Occipital lobe (tissue), 2 donors: ENCODE results near the gene PLA2G10. TPM values are rescaled to one million over a fixed set of nuclear protein-coding genes. Genes with fewer than 3 reads are reported as not detected.

Experiments used
- small RNA-seq: library from RNA; depleted of rRNA; stranded (forward); fragments of <200 nt; gene quantifications from one replicate; pipeline ENCODE3, GENCODE V24; 2014
- total RNA-seq: library from RNA; depleted of rRNA; stranded (reverse); fragments of >200 nt; gene quantifications from one replicate; pipeline ENCODE4 v1.2.3, GENCODE V29; 2014

Gene PLA2G10
- total RNA-seq, 1 donor from 2014 or later = not detected

Small RNA genes lying within 50 kb of the gene (small RNA-seq; reads per million reads assigned to genes)
- not detected for gene RNU7-125P

Other genes with a start within 250 kb of the PLA2G10 start
- 25.6 TPM for gene PARN, start 64.0 kb downstream of the PLA2G10 start, total RNA-seq
- gene BFAR, start 61.4 kb downstream of the PLA2G10 start, total RNA-seq = 52.6 TPM
- 0.94 TPM for gene NPIPA3, start 9.1 kb upstream of the PLA2G10 start, total RNA-seq
- not detected for gene NPIPA2, start 48.2 kb upstream of the PLA2G10 start, total RNA-seq
- 33.5 TPM for gene NOMO1, start 139.4 kb upstream of the PLA2G10 start, total RNA-seq
- gene NPIPA1, start 243.1 kb upstream of the PLA2G10 start, total RNA-seq = 39.3 TPM